ENCODE measurements around the gene UVRAG. TPM values are rescaled to one million over a fixed set of nuclear protein-coding genes. Genes with fewer than 3 reads are reported as not detected.

Gene UVRAG
- total and polyA plus RNA-seq, 4 donors = 4.4 to 15.1 (median 10.0) TPM

GRCh38 chr11:75894036-75894585 is 79.1 kb downstream of the UVRAG start:
- no peak for TF ChIP-seq TAF1 (conservative IDR thresholded peaks at IDR 0.05)
- no peak for TF ChIP-seq SP1 (IDR thresholded peaks at IDR 0.05)
- TF ChIP-seq MAX (IDR thresholded peaks at IDR 0.05) = no peak
- no peak overlapping the region for H3K4me3 ChIP-seq (ENCODE audit: low read depth in 1 of 3, low read length in 3 of 3)
- no peaks in the 10 kb centered on the region for H3K27me3 ChIP-seq (ENCODE audit: control insufficient read depth in 4 of 4, insufficient read depth in 4 of 4, low read length in 3 of 4)
- no peak overlapping the region for H3K9ac ChIP-seq (ENCODE audit: low read depth in 1 of 2, low read length in 2 of 2)
- 77% methylated on average over 3 of the region's 3 CpGs for whole genome bisulfite sequencing
- H3K9me3 ChIP-seq (ENCODE audit: control insufficient read depth in 4 of 4, low read length in 3 of 4) = no peaks in the 10 kb centered on the region
- peaks cover 0 to 2% (median under 1%) of the 10 kb centered on the region in 4 donors for H3K4me1 ChIP-seq (ENCODE audit: control insufficient read depth in 4 of 4, insufficient read depth in 4 of 4, low read length in 3 of 4)
- peaks cover 0 to 4% (median 3%) of the 10 kb centered on the region in 4 donors for H3K36me3 ChIP-seq (ENCODE audit: control insufficient read depth in 4 of 4, insufficient read depth in 3 of 4, low read depth in 1 of 4, low read length in 3 of 4)
- no peak for DNase-seq (ENCODE audit: low spot score)
- no peak overlapping the region for H3K27ac ChIP-seq (ENCODE audit: low read depth in 1 of 2, low read length in 2 of 2)

- Histone ChIP-seq H3K27ac (ENCODE audit: low read depth in 1 of 2, low read length in 2 of 2) (no peak overlapping the region), H3K9ac (ENCODE audit: low read depth in 1 of 2, low read length in 2 of 2) (no peak overlapping the region), H3K27me3 (ENCODE audit: control insufficient read depth in 4 of 4, insufficient read depth in 4 of 4, low read length in 3 of 4) (no peaks in the 10 kb centered on the region), H3K36me3 (ENCODE audit: control insufficient read depth in 4 of 4, insufficient read depth in 3 of 4, low read depth in 1 of 4, low read length in 3 of 4) (peaks cover 0 to 4% (median under 1%) of the 10 kb centered on the region in 4 donors), H3K9me3 (ENCODE audit: control insufficient read depth in 4 of 4, low read length in 3 of 4) (no peaks in the 10 kb centered on the region), H3K4me3 (ENCODE audit: low read depth in 1 of 3, low read length in 3 of 3) (no peak overlapping the region), H3K4me1 (ENCODE audit: control insufficient read depth in 4 of 4, insufficient read depth in 4 of 4, low read length in 3 of 4) (peaks cover 0 to 2% (median 0%) of the 10 kb centered on the region in 4 donors)
- WGBS = 39% methylated on average over 4 of the region's 4 CpGs
- no peak for DNase-seq (ENCODE audit: low spot score)
- peak; percentile 74 for TF ChIP-seq CTCF (IDR thresholded peaks at IDR 0.05; ENCODE audit: low read depth, low read length, missing input control)
- peak; percentile 88 to 89 for TF ChIP-seq RAD21 (IDR thresholded peaks at IDR 0.05)
- no peak for TF ChIP-seq ATF3 (IDR thresholded peaks at IDR 0.05)
Measured at GRCh38 chr11:75896843-75897419, 81.9 kb downstream of the UVRAG start.

GRCh38 chr11:75898871-75899270 is 83.9 kb downstream of the UVRAG start:
- Histone ChIP-seq H3K27ac (ENCODE audit: low read depth in 1 of 2, low read length in 2 of 2) (no peak overlapping the region), H3K4me1 (ENCODE audit: control insufficient read depth in 4 of 4, insufficient read depth in 4 of 4, low read length in 3 of 4) (no peaks in the 10 kb centered on the region), H3K36me3 (ENCODE audit: control insufficient read depth in 4 of 4, insufficient read depth in 3 of 4, low read depth in 1 of 4, low read length in 3 of 4) (no peaks in the 10 kb centered on the region), H3K4me3 (ENCODE audit: low read depth in 1 of 3, low read length in 3 of 3) (no peak overlapping the region), H3K9ac (ENCODE audit: low read depth in 1 of 2, low read length in 2 of 2) (no peak overlapping the region), H3K9me3 (ENCODE audit: control insufficient read depth in 4 of 4, low read length in 3 of 4) (no peaks in the 10 kb centered on the region), H3K27me3 (ENCODE audit: control insufficient read depth in 4 of 4, insufficient read depth in 4 of 4, low read length in 3 of 4) (no peaks in the 10 kb centered on the region)
- no peak for DNase-seq (ENCODE audit: low spot score)
- TF ChIP-seq EGR1 (IDR thresholded peaks at IDR 0.05; ENCODE audit: low read depth in 2 of 2) = no peak
- 95% methylated on average over 2 of the region's 2 CpGs for WGBS

GRCh38 chr11:75899806-75900205 is 84.8 kb downstream of the UVRAG start:
- DNase-seq (ENCODE audit: low spot score) = no peak
- Histone ChIP-seq H3K9ac (ENCODE audit: low read depth in 1 of 2, low read length in 2 of 2) (no peak overlapping the region), H3K9me3 (ENCODE audit: control insufficient read depth in 4 of 4, low read length in 3 of 4) (no peaks in the 10 kb centered on the region), H3K36me3 (ENCODE audit: control insufficient read depth in 4 of 4, insufficient read depth in 3 of 4, low read depth in 1 of 4, low read length in 3 of 4) (no peaks in the 10 kb centered on the region), H3K4me3 (ENCODE audit: low read depth in 1 of 3, low read length in 3 of 3) (no peak overlapping the region), H3K27ac (ENCODE audit: low read depth in 1 of 2, low read length in 2 of 2) (no peak overlapping the region), H3K27me3 (ENCODE audit: control insufficient read depth in 4 of 4, insufficient read depth in 4 of 4, low read length in 3 of 4) (no peaks in the 10 kb centered on the region), H3K4me1 (ENCODE audit: control insufficient read depth in 4 of 4, insufficient read depth in 4 of 4, low read length in 3 of 4) (no peaks in the 10 kb centered on the region)
- WGBS = 85% methylated on average over 2 of the region's 2 CpGs
- TF ChIP-seq HNF4G (IDR thresholded peaks at IDR 0.05) = no peak
- TF ChIP-seq RAD21 (IDR thresholded peaks at IDR 0.05) = no peak
- TF ChIP-seq FOXA2 (IDR thresholded peaks at IDR 0.05) = no peak
- no peak for TF ChIP-seq JUND (IDR thresholded peaks at IDR 0.05)
- no peak for TF ChIP-seq MAX (IDR thresholded peaks at IDR 0.05)
- TF ChIP-seq REST (IDR thresholded peaks at IDR 0.05) = no peak
- TF ChIP-seq YY1 (IDR thresholded peaks at IDR 0.05) = no peak
- TF ChIP-seq HNF4A (conservative IDR thresholded peaks at IDR 0.05) = no peak
- TF ChIP-seq CTCF (IDR thresholded peaks at IDR 0.05; ENCODE audit: low read depth, low read length, missing input control) = no peak
- no peak for TF ChIP-seq ATF3 (IDR thresholded peaks at IDR 0.05)
